HG03354 (cell line): Measurements from ENCODE around the gene CHPT1.
"Not testable (repeated sequence)": the region's sequence is repeated elsewhere in the genome, so short reads cannot be mapped to it uniquely, and the experiment has no call there.

Source experiments
- ATAC-seq: cut with Tn5 transposase; IDR thresholded peaks from one replicate; pipeline ENCODE4 v1.9.1; 2021; ENCODE audit warnings: mild to moderate bottlenecking; ENCODE audit not compliant: unreplicated experiment, poor library complexity, severe bottlenecking

The CHPT1 gene

DNA sequence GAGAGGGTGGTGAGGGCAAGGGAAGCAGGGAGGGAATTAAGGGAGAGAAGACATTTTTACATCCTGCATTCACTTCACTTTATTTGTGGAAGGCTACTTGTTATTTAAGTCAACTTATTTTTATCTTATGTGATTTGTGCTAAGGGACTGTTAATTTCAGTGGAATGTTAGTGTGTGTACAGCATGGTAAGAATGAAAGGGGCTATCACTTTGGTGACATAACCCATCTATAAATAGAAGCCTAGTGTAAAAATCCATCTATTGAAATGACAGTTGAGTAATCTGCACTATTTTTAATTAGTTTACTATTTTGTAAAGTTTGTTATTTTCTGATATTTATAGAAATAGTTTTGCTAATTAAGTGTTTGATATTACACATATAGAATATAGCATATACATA lies 16.8 kb upstream of the CHPT1 start:
- ATAC-seq = no peak

DNA sequence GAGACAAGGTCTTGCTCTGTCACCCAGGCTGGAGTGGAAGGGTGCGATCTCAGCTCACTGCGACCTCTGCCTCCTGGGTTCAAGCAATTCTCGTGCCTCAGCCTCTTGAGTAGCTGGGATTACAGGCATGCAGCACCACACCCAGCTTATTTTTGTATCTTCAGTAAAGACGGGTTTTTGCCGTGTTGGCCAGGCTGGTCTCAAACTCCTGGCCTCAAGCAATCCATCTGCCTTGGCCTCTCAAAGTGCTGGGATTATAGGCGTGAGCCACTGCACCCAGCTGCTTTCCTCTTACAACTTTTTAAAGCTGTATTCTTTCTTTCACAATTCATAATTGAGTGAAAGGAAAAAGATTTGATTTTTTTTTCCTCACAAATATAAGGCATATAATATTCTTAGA lies 15.8 kb upstream of the CHPT1 start:
- not testable (repeated sequence) for ATAC-seq

DNA sequence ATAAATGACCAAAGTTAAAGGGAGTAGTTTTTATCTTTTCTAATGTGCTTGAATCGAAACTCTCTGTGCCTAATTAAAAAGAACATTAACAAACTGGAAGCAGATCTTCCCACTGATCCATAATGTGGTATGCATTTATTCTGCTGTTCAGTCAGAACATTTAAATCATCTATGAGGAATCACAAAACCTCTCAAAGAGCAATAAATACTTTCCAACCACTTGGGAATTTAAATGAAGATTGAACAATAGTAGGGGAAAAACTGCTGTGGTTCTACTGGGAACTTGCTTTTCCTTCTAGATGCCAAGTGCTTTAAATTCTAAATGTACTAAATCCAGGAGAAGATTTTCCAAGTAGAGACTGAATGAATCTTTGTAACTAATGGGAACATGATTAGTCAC lies 12.3 kb upstream of the CHPT1 start:
- ATAC-seq = no peak

DNA sequence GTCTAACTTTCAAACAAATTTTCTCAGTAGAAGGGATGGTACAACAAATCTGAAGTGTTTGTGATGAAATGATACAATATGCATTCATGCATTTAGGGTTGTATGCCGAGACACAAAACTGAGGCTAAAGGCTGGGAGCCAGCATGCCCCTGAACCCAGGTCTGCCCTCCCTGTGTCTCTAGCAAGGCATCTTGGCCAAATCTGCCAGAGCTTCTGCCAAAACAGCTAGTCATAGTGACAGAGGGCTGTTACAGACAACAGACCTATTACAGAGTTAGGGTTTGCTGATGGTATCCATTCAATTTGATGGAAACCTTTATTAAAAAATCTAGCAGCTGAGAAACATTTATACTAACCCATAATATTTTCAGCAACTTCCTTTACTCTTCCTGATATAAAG lies 11.3 kb upstream of the CHPT1 start:
- ATAC-seq = no peak

DNA sequence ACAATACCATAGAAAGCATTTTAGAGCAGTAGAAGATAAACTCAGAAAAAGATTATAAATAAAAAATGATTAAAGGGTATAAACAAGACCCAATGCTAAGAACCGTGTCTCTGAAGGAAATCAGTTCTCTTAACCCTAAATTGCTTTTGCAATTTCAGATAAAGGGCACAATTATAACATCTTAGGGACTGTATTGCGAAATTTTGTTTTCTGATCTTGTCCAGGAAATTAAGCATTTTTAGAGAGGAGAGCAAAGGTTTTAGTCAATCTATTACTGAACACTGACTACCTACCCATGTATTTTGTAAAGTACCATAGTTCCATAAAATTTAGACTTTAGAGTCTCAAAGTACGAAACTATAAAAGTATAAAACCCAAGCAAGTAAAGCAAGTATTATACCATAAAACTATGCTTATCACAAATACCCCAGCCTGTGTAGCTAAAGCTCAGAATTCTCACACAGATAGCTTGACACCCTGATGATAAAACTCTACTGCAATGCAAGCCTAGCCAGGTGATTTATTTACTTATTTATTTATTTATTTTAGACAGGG lies 6.8 kb upstream of the CHPT1 start:
- ATAC-seq = no peak

DNA sequence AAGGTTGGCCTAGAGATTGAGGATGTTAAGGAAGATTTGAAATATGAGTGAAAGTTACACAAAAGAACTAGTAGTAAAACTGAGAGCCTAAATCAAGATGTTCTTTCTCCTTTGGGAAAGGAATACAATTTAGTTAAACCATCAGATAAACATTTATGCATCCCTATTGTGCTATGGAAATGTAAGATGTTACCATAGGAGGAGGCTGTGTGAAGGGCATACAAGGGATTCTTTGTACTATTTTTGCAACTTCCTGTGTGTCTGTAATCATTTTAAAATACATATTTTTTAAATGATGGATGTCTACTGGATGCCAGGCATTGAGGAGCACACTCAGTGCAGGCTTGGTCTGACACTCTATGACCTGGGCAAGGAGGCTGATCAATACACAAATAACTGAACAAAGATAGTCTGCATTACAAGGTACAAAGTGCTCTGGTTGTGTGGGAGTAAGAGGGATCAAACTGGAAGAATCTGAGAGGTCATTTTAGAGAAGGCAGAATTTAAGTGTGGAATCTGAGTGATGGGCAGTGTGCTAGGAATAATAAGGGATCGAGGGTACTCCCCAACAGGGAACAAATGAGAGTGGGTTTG lies 5.8 kb upstream of the CHPT1 start:
- ATAC-seq = no peak

DNA sequence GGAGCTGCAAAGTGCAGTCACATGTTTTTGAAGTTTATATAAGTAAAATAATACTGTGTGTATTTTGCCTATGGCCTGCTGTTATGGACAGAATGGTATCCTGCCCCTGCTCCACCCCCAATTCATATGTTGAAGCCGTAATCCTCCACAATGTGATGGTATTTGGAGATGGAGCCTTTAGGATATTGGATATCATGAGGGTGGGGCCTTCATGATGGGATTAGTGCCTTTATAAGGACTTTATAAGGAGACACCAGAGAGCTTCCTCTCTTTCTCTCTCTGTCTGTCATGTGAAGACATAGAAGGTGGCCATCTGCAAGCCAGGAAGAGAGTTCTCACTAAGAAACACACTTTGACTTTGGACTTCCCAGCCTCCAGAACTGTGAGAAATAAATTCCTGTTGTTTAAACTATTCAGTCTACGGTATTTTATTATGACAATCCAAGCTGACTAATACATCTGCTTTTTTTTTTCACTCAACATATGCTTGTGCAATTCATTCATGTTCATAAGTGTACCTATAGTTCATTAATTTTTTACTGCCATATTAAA lies 3.1 kb upstream of the CHPT1 start:
- ATAC-seq = no peak

DNA sequence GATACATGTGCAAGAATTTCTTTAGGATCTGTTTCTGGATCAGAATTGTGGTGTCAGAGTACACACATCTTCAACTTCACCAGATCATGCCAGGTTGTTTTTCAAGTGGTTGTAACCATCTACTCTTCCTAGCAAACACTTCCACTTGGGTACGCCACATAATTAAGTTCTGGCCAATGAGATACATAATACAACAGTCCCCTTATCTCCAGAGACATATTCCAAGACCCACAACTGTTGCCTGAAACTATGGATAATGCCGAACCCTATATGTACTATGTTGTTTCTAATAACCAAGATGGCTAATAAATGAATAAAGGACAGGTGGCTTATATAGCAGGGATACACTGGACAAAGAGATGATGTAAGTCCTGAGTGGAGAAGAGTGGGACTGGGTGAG lies 2.5 kb upstream of the CHPT1 start:
- no peak for ATAC-seq

DNA sequence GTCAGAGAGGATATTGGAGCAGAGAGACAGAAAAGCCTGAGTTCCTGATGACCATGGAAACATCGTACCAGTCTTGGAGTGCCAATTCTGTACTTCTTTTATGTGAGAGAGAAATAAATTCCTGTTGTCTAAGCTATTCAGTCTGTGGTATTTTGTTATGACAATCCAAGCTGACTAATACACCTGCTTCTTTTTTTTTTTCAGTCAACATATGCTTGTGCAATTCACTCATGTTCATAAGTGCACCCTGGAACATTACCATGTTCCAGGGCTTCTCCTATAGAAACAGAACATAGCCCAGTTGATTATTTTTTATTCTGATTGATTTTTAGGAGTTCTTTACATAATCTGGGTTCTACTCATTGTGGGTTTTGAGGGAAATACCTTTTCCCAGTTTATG lies 1.7 kb upstream of the CHPT1 start:
- no peak for ATAC-seq

DNA sequence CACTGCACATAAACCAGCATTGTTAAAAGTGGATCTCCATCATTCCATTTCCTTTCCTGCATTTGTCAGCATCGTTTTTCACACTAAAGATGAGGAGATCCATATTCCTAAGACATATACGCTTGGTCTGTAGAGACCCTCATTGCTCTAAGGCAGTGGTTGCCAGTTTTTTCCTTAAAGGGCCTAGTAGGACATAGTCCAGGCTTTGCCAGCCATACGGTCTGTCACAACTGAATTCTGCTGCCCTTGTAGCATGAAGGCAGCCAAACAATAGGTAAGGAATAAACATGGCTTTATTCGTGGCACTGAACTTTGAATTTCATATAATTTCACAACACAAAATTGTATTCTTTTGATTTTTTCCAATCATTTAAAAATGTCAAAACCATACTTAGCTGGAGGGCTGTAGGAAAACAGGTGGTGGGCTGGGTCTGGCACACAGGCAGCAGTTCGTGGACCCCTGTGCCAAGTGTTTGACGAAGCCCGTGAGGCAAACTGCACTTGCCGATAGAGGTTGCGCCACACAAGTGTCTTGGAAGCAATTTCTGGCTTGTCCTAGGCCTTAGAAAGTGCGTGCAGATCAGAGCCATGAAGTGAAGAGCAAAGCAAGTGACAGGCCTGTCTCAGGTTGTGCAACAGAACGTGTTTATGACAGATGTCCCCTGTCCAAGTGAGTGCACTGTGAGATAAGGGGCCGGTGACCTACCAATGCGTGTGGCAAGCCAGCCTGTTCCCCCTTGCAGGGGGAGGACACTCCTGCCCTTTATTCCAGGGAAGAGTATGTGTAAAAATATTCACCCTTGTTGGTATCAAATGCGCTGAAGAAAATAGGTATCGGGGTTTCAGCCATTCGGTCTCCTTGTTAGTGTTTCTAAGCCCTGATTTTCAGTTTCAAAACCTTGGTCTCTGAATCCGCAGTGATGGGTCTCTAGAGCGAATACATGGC lies 916 bp upstream of the CHPT1 start:
- peak; percentile 8 for ATAC-seq

DNA sequence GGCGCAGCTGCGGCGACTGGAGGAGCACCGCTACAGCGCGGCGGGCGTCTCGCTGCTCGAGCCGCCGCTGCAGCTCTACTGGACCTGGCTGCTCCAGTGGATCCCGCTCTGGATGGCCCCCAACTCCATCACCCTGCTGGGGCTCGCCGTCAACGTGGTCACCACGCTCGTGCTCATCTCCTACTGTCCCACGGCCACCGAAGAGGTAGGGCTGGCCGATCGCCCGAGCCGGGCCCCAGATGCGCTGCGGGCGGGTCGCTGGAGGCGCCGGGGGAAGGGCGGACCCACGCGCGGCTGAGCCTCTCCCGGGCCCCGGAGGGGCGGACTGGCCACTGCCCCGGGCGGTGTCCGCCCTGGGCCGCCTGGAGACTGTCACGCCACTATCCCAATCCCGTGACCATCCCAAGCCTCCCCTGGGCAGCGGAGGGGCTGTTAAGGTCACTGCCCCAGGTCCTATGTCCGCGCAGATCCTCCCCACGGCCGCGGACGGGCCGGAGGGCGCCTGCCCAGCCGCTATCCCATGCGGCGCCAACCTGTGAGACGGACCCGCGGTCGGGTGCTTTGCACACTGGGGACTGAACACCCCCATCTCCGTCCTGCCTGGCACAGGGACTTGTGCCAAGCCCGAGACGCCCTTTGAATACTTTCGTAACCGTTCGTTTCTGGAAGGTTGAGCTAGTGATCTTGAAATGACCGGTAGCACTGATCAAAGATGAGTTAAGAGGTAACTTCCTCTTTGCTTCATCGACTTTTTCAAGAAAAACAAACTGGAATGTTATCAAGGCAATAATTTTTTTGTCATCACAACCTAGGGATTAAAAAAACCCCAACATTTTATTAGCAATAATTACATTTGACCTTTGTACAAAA lies 725 bp downstream of the CHPT1 start:
- peak; percentile 41 for ATAC-seq

DNA sequence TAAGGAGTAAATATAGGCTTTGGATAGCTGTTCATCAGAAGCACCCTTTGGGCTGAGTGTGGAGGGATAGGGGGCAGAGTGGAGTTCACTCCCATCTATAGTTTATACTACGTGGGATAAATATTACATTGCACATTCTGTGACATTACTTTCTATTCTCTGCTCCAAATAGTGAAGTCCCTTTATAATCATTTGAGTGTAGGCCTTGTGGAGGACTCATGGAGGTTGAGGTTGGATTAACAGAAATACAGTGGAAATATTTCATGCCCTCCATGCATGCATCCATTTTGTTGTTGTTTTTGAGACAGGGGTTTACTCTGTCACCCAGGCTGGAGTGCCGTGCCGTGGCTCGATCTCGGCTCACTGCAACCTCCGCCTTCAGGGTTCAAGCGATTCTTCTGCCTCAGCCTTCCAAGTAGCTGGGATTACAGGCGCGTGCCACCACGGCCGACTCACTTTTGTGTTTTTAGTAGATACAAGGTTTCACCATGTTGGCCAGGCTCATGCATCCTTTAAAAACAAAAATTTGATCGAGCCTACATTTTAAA lies 1.4 kb downstream of the CHPT1 start:
- ATAC-seq = no peak

DNA sequence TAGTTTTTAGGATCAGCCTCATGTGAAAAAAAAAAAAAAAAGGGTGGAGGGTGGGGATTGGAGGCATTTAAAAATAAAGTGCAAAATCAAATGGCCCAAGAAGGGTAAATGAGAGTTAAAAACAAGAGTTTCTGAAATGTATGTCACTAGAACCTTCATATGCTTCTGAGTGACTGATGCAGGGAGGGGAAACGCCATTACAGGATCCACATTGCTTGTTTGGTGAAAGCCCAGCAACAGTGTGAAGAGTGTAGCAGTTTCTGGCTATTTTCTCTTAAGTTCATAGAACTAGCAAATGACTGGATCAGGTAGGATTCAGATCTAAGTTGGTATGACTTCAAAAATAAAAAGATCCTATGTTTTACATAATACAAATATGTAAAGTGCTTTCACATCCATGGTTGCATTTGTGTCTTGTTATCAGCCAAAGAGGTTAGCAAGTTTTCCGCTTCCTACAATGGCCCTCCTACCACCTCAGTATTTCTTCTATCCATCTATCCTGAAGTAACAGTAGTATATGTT lies 2.9 kb downstream of the CHPT1 start:
- no peak for ATAC-seq

DNA sequence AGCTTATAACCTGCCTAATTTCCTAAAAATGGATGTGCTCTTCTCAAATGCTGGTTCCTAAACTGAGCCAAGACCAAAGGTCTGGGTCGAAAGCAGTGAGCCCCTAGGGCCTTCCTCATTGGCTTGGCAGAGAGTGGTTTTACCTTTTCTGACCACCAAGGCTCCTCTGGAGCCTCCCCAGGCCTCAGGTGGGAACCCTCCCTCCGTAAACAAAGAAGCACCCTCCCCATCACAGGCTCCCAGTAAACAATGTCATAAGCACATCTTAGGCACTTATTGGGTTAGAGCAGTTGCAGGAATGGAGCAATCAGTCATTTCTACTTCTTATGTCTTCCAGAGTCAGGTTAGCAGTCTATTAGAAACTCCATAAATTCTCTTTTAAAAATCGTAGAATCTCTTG lies 6.0 kb downstream of the CHPT1 start:
- no peak for ATAC-seq

DNA sequence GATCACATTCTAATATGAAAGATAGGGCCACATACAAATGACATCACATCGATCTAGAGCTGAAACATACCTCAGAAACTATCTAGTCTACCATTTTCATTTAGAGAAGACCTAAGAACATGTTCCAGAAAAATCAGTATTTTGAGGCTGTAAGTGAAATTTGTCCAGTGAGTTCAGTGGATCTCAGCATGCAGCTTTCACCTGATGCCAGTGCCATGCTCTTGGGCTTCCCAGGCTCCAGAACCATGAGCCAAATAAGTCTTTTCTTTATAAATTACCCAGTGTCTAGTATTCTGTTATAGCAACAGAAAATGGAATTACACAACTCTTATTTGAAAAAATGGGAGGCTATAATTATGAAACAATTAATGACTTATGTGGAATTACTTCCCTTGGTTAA lies 9.0 kb downstream of the CHPT1 start:
- ATAC-seq = no peak

DNA sequence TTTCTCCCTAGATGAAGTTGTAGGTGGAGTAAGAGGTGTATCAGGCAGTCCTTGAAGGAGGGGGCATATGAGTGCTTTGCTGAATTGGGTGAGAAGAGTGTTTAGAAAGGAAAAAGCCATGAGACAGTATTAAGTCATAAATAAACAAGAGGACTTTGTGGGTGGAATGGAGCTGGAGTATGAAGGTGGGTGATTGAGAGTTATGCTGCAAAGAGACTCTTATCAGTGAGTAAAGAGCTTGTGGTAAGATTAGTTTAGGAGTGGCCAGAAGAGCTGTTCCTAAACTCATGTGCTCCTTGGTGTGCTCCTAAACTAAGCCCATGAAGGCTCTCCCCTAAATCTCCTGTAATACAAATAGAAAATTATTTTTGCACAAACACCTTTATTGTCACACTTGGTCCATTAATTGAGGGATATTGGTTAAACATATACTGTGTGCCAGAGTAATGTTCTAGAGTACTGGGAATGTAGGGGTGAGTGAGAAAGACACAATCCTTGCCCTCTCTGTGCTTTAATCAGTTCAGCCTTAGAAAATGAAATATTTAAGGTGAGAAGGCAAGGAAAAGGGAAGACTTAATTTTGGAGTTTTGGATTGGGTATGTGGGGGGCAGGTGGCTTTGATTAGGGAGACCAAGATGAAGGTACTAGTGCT lies 9.8 kb downstream of the CHPT1 start:
- no peak for ATAC-seq

DNA sequence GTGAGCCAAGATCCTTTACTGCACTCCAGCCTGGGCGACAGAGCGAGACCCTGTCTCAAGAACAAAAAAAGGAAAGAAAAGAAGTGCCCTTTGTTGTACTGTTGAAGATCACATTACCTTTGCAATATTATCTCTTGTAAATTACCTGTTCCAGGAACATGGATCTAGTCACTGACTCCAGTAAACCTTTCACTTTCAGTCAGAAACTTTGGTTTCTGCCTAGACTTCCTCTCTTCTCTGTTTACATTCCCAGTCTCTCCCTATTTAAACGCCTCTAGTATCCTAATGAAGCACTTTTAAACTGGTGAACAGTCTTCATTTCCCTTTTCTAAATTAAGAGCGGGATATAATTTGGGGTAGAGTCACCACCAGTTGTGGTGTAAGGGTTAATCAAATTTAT lies 12.8 kb downstream of the CHPT1 start:
- no peak for ATAC-seq

DNA sequence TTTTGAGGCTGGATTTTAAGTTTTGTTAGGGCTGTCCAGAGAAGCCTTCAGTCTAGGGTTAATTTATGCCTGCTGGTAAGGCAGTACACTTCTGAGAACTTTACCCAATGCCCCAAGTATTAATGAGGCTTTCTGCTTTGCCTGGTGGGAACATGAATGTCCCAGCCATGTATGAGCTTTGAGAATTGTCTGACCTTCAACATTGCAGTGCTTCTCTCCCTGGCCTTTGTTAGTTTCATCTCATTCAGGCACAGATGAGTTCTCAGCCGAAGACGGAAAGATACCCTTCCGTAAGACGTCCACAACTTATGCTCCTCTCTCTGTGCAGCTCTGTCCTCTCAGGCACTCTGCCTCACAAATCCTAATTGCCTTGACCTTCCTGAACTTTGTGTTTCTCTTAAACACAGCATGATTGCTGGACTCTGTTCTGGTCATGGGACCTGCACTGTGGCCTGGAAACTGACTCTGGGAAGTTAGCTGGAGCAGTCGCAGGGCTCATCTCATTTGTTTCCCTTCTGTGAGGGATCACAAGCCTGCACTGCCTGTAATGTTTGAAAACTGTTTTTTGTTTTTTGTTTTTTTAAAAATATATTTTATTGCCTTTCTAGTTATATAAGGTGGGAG lies 15.7 kb downstream of the CHPT1 start:
- ATAC-seq = no peak

DNA sequence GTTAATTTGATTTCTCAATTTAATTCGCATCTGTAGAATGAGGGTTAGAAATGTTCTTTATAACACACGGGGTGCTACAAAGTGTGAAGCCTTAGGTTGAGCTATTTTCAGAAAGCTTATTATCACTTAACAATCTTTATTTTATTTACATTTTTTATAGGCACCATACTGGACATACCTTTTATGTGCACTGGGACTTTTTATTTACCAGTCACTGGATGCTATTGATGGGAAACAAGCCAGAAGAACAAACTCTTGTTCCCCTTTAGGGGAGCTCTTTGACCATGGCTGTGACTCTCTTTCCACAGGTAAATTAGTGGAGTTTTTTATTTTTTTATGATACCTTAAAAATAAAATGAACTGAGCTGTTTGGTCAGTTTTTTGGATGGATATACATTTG lies 16.5 kb downstream of the CHPT1 start:
- ATAC-seq = no peak
